ENCODE measurements around the gene COG2.
"Not testable (repeated sequence)": the region's sequence is repeated elsewhere in the genome, so short reads cannot be mapped to it uniquely, and the experiment has no call there.

The COG2 gene

DNA sequence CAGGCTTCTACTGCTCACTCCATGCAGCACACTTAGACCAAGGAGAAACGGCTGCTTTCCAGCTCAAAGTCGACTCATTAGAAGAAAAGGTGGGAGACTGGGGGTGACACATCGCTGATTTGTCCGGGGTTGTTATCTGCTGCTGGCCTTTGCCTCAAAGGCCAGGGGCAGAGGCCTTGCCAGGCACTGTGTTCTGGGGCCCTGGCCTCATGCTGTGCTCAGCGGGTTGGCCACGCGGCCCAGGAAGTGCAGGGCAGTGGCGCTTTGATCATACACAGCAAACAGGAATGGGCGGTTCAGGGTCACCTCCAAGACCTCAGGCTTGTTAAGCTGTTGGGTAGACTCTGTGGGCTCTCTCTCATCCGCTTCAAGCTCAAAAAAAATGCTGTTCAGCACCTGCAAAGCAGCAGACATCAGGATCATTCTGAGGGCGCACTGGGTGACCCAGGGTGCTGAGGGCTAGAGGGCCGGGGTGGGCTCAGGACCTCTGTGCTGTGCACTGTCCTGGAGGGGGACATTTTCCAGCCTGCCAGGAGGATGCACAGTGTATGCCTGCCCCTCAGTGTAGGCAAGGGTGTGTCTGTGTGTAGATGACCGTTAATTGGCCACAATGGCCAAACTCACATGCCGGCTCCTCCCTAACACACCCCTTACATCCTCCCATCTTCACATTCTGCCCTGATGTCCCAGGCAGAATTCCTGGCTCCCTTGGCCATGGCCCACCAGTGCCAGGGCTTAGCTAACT, 60.8 kb downstream of the COG2 start:
- DNase-seq, result peak; percentile 71

DNA sequence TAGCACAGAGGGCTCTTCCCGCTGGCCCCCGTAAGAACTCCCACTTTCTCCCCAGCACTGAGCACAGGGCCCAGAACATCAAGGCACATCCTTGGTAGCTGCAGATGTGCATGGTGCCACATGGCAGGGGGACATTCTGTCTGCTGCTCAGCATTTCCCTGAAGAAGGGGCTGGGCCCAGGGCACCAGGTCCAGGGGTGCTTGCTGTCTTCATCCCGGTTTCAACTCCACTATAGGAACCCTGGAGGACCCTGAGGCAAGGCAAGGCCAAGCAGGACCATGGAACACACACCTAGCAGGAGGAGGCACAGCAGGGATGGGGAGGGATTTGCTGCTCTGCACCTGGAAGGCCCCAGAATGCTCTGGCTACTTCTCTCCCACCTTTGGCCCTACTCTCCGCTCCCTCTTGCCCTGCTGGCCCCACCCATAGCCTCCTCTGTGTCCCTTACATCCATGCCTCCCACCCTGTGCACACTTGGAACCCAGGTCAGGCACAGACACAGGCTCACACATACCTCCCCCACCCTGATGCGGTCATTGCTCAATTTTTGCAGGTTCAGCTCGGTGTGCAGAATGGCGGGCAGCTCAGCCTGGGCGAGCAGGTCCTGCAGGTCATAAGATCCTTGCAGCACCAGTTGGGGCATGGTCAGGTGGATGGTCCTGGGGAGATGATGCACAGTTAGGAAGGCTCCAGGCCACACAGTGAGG, 61.6 kb downstream of the COG2 start:
- no peak for DNase-seq

DNA sequence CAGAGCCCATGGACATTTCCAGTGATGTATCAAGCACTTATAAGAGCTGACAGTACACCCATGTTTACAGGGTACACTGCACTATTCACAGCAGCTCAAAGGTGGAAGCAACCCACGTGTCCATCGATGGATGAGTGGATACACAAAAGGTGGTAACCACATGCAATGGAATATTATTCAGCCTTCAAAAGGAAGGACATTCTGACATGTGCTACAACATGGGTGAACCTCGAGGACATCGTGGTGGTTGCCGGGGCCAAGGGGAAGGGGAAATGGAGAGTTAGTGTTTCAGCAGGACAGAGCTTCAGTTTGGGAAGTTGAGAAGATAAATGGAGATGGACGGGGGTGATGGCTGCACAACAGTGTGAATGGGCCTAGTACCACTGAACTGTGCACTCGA, 62.5 kb downstream of the COG2 start:
- DNase-seq, result no peak

DNA sequence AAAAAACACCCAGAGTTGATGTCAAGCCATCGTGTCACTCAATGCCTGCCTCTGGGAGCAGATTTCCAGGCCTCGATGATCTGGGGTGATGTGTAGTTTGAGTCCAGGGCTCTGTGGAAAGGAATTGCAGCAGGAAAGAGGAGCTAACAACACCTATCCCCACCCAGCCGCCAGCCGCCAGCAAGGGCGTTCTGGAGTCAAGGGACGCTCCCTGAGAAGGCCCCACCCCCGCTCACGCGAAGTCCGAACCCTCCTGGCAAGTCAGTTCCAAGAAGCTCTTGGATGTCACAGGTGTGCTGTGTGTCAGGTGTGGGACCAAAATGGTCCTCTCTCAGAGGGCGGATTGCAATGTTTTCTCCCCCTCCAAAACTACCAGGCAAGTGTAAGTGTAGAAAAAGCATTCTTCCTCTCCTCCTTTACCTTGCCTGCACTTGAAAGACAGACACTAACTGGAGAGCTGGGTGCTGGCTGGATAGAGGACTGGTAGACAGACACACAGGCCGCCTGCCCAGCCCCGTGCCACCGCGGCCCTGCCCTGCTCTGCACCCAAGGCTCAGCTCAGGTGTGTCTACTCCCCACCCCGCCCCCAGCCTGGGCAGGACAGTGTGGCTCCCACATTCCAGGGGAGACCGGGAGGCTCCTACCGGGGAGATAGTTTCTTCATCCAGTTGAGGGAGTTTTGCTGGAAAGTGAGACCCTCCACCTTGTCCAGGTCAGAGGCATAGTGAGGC, 63.2 kb downstream of the COG2 start:
- DNase-seq, result no peak

DNA sequence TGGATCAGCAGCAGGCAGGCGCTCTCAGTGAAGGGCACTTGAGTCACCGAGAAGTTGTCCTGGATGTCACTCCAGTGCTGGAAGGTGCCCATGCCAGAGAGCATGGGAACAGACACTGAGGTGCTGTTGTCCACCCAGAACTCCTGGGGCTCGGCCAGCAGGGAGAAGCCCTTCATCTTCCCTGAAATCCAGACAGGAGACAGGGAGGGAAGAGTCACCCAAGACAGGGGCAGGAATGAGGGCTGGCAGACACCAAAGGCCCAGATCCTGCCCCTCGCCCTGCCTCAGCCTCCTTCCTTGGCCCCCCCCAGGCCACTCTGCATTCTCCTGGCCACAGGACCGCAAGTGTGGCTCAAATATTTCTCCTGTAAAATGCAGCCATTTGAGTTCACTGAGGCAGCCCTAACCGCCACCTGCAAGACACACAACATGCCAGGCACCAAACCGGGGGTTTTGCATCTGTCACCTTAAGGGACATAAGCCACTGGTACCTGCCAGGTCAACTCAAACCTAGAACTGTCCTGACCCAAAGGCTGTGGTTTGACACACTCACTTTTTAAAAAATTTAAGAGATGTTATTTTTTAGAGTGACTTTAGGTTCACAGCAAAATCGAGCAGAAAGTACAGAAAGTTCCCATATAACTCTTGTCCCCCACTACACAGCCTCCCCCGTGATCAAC, 63.9 kb downstream of the COG2 start:
- DNase-seq, result no peak

DNA sequence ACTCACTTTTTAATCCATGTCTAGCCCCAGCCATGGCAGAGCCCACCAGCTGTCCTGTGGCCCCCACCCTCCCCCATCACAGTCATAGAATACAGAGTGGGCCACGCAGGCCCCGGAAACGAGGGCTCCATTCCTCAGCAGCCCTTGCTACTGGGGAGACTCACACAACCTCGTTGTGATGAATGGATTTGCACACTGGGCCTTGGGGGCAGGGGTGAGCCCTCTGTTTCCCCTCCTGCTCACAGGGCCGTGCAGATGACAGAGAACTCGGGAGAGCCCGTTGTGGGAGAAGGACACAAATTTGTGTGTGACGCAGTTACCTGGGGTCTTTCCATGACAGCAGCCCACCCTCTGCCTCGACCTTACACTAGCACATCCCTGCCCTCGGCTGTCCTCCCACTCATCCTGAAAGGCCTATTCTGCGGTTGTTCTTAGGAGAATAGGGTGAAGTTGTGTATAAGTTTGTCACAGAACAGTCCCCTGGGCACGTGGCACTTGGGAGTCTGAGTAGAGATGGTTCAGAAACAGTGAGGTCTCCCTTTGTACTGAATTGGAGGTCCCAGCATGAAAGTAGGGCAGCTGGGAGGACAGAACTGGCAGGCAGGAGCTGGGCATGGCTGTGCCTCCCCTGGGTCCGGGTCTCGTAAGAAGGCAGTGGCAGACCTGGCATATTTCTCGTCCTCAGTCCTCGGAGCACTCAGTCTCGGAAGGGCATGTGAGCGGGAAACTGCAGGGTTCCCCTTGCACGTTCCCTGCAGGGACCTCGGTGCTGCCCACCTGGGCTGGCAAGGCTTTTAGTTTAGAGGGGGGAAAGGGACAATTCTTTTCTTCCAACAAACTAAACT, 64.8 kb downstream of the COG2 start:
- no peak for DNase-seq

DNA sequence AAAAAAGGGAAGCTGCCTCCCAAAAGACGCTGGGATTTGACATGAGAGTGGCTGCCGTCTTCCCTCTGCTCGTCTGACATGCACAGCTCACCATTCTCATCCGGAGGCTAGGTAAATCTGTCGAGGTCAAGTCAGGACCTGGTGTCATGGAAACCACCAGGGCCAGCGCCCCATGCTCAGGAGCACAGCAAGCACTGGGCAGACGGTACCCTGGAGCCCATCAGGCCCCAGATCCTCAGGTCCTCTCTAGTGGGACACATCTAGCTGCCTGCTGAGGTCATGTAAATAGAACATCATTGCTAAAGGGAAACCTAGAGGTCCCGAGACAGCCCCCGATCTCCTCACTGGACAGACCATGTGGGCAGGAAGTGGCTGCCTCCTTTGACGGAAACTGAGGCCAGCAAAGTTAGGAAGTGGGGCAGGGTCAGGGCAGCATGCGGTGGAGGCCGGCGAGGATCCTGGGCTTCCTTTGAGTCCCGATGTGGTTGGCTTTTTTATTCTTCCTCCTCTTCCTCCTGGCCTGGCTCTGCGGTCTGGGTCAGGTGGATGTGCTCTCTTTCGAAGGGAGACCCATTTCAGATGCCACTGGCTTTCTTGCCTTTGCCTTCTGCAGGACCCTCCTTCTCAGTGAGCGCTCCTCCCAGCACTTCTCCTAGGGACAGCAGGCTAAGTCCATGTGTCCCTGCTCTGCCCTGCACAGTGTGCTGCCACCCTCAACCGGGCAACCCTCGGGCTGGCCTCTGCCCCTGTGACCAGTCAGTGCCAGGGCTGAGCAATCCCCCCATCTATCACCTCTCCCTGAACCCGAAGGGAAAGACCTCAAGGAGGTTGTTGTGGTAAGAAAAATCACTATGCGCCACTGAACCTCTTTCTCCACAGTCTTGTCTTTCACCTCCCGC, 65.7 kb downstream of the COG2 start:
- no peak for DNase-seq

DNA sequence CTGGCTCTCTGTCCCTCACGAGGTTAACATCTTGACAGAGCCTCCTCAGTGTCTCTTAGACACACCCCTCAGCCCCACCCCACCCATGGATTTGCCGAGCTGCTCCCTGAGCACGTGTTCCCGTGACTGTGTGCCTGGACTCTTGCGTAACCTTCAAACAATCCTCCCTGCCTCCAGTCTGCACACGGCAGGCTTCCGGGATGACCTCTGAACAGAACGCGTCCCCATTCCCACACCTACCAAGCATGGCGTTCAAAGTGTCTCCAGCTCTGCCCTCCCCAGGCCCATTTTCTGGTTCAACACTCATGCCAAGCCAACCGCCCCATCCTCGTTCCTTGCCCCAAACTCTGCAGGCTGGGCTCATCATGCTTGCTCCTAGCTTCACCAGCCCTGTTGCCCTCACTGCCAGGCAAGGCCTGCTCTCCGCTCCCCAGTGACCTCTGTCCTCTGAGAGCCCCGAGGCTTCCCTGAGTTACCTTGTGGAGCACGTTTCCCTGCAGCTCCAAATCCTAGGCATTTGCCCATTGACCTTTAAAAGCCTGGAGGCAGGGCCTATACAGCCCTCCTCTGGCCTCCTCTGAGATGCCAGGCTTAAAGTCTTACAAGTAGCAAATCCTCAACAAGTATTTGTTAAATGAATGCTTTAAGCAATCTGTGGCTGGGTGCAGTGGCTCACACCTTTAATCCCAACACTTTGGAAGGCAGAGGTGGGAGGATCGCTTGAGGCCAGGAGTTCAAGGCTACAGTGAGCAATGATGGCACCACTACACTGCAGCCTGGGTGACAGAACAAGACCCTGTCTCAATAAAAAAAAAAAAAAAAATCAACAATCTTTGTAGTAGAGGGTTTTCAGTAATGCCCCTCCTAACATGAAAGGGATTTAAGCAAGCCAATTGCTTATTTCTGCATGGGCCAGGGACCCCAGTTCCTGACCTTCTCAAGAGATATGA, 66.6 kb downstream of the COG2 start:
- DNase-seq, result no peak

DNA sequence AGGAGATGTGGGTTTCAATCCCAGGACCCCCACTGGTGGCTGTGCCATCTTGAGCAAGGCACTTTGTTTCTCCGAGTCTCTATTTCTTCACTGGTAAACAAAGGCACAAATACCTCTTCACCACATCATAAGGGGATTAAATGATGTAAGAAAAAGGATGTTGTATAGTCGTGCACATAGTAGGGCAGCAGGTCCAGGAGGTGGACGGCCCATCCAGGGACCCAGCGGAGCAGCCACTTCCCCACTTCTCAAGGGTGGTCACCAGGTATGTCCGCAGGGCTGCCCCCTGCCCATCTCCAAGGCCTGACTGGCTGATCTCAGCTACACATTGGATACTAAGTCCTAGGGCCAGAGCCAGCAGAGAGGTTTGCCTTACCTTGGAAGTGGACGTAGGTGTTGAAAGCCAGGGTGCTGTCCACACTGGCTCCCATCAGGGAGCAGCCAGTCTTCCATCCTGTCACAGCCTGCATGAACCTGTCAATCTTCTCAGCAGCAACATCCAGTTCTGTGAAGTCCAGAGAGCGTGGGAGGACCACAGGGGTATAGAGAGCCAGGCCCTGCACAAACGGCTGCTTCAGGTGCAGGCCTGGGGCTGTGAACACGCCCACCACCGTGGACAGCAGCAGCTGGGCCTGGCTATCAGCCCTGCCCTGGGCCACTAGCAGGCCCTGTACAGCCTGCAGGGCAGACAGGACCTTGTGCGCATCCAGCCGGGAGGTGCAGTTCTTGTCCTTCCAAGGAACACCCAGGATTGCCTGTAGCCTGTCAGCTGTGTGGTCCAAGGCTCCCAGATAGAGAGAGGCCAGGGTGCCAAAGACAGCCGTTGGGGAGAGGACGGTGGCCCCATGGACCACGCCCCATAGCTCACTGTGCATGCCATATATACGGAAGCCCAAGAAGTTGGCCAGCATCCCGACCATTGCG, 67.6 kb downstream of the COG2 start:
- no peak for DNase-seq

DNA sequence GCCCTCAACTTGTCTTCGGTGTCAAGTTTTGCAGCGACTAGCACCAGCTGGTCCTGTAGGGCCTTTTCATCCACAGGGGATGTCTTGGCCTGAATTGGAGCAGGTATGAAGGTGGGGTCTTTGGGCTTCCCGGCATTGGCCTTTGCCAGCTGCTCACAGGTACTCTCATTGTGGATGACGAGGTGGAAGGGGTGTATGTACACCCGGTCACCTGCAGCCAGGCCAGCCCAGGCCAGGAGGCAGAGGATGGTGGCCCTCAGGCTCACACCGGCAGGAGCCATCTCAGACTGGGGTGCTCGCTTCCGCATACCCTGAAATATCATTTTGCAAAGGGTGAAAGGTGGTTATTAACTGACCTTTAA, 68.2 kb downstream of the COG2 start:
- DNase-seq, result no peak

DNA sequence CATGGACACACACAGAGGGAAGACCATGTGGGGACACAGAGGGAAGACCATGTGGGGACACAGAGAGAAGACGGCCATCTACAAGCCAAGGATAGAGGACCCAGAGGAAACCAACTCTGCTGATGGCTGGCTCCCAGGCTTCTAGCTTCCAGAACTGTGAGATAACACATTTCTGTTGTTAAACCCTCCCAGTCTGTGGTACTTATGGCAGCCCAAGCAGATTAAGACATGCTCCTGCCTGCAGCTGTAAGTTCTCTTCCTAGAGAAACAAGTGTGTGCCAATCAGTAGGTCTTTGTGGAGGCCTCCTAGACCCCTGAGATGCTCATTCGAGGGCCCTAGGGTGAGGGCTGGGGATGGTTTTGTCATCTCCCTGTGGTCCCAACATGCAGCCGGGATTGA, 69.0 kb downstream of the COG2 start:
- DNase-seq, result no peak

DNA sequence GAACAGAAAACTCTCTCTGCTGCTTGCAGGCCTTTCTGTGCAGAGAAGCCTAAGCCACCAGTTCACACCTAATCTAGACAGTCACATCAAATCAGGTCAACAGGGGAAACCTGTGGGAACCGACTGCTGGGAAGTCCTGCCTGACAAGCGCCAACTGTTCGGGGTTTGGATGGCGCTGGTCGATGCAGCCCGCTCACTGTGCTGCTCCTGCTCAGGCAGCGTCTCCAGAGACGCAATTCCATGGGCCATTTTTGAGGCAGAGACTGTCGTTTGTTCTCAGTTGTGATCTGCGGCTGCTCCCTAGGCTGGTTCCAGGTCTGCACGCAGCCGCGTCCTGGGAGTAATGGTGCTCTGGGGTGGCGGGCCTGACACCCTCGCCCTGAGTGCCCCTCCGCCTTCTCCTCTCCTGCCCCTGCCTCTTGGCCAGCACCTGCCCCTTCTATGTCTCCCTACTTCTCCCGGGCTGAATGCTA, 70.2 kb downstream of the COG2 start:
- DNase-seq, result no peak

DNA sequence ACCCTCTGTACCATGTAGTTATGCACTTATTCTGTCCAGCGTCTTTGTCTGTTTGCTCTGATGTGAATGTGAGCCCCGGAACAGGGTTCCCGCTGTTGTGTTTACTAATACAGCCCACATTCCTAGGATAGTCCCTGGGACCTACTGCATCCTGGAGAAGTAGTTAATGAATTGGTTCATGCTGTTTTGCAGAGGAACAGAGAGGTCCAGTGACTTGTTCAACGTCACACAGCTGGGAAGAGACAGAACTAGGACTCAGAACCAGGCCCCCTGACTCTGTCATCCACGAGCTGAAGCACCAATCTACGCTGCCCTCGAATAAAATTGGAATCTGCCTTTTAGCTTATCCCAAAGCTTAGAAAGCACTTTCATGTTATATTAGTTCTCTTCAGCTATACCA, 70.9 kb downstream of the COG2 start:
- no peak for DNase-seq

DNA sequence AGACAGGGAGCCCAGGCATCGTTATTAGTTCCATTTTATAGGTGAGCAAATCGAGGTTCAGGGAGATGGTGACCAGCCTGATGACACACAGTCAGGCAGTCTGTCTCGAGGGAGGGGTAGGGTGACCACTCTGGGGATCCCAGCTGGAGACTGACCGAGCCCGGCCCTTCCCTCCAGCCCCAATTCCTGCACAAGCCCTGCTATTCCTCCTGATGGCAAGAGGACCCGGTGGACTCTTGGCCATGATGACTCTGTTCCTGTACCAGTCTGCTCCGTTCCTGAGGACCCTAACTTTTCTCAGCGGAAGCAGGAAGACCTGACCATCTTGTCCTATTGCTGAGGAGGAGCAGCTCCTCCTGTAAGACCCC, 71.2 kb downstream of the COG2 start:
- no peak for DNase-seq

DNA sequence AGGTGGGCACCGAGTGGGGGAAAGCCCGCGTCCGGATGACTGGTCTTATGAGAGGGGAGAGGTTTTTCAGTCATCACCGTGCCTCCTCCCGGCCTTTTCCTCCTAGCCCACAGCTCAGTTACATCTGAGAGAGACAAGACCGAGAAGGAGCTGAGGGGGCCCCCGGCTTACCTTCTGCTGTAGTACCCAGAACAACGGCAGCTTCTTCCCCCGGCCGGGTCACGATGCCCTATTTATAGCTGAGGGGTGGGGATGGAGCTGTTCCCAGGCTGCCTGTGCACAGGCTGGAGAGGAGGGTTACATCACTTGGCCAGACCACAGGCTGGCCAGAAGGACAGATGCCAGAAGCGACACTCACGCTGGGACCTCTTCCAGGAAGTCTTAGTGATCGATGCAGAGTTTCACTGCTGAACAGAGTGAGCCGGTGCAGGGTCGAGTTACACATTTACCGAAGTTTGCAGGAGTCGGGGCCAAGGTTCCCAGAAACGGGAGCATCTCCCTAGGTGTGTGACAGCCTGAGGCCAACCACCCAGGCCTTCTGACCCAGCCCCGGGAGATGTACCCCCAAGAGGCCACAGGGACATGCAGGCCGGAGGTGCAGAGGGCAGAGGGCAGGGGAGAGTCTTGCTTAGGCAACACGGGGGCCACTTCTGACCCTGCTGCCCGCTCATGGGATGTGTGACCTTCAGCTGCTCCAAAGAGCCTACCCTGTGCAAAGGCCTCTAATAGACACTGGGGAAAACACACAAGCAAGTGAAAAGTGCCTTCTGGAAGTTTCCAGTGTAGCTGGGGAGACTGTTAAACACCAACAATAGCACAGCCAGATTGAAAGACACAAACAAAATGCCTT, 71.9 kb downstream of the COG2 start, which contains the start of gene AGT:
Gene AGT (minus strand): TSS at position 208 of the 850 bp plus-strand sequence. CDS start 3,299 bp downstream, outside the sequence.
- DNase-seq, result no peak

DNA sequence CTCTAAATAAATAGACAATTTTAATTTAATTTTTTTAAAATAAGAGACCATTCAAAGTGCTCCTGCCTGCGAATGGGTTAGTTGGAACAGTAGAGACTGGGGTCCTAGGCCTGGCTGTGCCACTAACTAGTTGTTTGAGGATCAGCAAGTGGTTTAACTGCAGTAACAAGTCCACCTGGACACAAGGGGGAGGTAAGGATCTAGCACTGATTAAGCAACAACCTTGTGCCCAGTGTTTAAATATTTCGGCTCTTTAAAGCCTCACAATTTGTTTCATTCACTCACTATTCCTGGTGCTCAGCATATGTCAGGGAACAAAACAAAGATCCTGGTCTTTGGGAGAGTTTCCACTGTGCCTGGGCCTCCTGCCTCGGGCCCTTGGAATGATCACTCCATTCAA, 73.2 kb downstream of the COG2 start:
- no peak for DNase-seq

DNA sequence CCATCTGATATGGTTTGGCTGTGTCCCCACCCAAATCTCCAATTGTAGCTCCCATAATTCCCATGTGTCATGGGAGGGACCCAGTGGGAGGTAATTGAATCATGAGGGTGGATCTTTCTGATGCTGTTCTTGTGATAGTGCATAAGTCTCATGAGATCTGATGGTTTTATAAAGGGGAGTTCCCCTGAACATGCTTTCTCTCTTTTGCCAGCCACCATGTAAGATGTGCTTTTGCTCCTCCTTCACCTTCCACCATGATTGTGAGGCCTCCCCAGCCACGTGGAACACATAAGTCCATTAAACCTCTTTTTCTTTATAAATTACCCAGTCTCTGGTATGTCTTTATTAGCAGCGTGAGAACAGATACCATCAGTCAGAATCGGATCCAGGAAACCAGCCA, 74.2 kb downstream of the COG2 start:
- not testable (repeated sequence) for DNase-seq

DNA sequence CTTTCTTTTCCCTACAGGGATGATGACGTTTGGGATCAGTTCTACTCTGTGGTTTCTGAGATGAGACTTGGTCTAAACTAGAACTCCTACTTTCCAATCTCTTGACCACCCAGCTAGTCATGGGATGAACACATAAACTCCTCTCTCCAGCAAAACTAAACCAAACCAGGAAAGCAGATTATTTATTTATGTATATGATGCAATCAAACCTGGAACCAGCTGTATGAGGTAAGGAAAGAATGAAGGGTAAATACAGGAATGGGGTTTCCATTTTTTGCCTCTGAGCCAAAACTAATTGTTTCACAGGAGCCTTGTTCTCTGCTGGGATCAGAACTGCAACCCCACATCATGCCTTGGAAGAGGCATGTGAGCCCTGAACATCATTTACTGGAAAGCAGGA, 75.0 kb downstream of the COG2 start:
- no peak for DNase-seq
